NCI-H510A treated with DMSO at 0.1 percent for 48 hours (cell line): ENCODE measurements around the gene DIPK1A.

Experiments
- DNase-seq: peaks from one replicate; lab custom pipeline; 2025; lab: John Stamatoyannopoulos, UW

The DIPK1A gene

GRCh38 chr1:92792340-92792782, 168.9 kb downstream of the DIPK1A start:
- DNase-seq, result peak; percentile 72
